Muscle layer of duodenum (tissue), 2 donors: ENCODE measurements around the gene PCDHGB2.
"Not testable (repeated sequence)": the region's sequence is repeated elsewhere in the genome, so short reads cannot be mapped to it uniquely, and the experiment has no call there.

Experiments
- H3K27ac ChIP-seq: one replicate; pipeline ENCODE4 v1.7.0; 2013; ENCODE audit warnings: mild to moderate bottlenecking, low read length
- H3K27me3 ChIP-seq: one replicate; pipeline ENCODE4 v1.7.0; 2013; ENCODE audit warnings: low read depth, mild to moderate bottlenecking, control low read depth, low read length
- H3K36me3 ChIP-seq, 2 donors: one replicate each; pipeline ENCODE4 v1.7.0; 2013; ENCODE audit warnings: low read length in 2 of 2, control low read depth in 1 of 2, mild to moderate bottlenecking in 1 of 2; ENCODE audit not compliant: insufficient read depth in 2 of 2, control insufficient read depth in 1 of 2
- H3K4me1 ChIP-seq, 2 donors: one replicate each; pipeline ENCODE4 v1.7.0; 2013; ENCODE audit warnings: low read length in 2 of 2, mild to moderate bottlenecking in 2 of 2, control low read depth in 1 of 2, moderate library complexity in 1 of 2; ENCODE audit not compliant: insufficient read depth in 2 of 2, control insufficient read depth in 1 of 2
- H3K4me3 ChIP-seq, 2 donors: one replicate each; pipeline ENCODE4 v1.7.0; 2013; ENCODE audit warnings: low read length in 2 of 2, low read depth in 1 of 2, mild to moderate bottlenecking in 1 of 2
- H3K9me3 ChIP-seq, 2 donors: one replicate each; pipeline ENCODE4 v1.7.0; 2013; ENCODE audit warnings: low read length in 2 of 2, control low read depth in 1 of 2, mild to moderate bottlenecking in 1 of 2; ENCODE audit not compliant: control insufficient read depth in 1 of 2
- donor health status: healthy.

Gene PCDHGB2

DNA sequence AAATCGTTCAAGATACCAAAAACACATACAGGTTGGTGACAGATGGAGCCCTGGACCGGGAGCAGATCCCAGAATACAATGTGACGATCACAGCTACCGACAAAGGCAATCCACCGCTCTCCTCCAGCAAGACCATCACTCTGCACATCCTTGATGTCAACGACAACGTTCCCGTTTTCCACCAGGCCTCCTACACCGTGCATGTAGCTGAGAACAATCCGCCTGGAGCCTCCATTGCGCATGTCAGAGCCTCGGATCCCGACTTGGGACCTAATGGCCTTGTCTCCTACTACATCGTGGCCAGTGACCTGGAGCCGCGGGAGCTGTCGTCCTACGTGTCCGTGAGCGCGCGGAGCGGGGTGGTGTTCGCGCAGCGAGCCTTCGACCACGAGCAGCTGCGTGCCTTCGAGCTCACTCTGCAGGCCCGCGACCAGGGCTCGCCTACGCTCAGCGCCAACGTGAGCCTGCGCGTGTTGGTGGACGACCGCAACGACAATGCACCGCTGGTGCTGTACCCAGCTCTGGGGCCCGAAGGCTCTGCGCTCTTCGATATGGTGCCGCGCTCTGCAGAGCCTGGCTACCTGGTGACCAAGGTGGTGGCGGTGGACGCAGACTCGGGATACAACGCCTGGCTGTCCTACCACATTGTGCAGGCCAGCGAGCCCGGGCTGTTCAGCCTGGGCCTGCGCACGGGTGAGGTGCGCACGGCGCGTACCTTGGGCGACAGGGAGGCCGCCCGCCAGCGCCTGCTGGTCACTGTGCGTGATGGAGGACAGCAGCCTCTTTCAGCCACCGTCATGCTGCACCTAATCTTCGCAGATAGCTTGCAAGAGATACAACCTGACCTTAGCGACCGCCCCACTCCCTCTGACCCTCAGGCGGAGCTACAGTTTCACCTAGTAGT lies 12.0 kb downstream of the PCDHGB2 start:
- Histone ChIP-seq H3K36me3 (peaks cover 0 to 27% of the 10 kb centered on the region in 2 donors), H3K27ac (no peak overlapping the region), H3K4me1 (no peaks in the 10 kb centered on the region), H3K4me3 (peak overlapping the region; percentile 23 to 75), H3K27me3 (no peaks in the 10 kb centered on the region), H3K9me3 (peaks cover 51 to 77% of the 10 kb centered on the region in 2 donors)

DNA sequence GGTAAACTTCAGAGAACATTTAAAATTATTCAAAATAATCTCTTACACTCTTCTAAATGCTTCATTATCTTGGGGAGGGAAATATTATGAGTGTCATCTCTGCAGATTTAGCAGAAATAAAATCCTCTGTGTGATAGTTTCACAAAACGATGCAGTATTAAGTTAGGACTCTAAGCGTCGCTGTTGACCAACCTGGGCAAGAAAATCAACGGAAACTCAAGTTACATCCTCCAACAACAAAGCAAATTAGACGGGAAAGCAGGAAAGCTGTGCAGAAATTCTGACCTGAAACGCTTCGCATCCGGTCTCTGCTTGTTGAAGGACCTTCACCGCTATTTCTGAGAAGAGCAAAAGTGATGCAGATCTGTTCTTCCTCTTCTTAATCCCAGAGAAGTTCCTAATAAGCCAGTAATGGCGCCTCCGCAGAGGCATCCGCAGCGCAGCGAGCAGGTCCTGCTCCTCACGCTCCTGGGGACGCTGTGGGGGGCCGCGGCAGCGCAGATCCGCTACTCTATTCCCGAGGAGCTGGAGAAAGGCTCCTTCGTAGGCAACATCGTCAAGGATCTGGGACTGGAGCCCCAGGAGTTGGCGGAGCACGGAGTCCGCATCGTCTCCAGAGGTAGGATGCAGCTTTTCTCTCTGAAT lies 14.0 kb downstream of the PCDHGB2 start, which contains the start of gene PCDHGA6:
Gene PCDHGA6, plus strand, starts transcription at position 219 of the 645 bp plus-strand sequence. Its CDS starts 193 bp downstream, at position 412.
- no peaks in the 10 kb centered on the region for H3K27me3 ChIP-seq

DNA sequence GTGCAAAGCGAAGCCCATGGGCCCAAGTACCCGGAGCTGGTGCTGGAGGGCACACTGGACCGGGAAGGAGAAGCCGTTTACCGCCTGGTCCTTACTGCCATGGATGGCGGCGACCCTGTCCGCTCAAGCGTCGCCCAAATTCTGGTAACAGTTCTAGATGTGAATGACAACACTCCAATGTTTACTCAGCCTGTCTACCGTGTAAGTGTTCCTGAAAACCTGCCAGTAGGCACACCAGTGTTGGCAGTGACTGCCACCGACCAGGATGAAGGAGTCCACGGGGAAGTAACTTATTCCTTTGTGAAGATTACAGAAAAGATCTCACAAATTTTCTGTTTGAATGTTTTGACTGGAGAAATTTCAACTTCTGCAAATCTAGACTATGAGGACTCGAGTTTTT lies 14.8 kb downstream of the PCDHGB2 start:
- Histone ChIP-seq H3K4me1 (no peaks in the 10 kb centered on the region), H3K27ac (no peak overlapping the region), H3K36me3 (peaks cover 0 to 32% of the 10 kb centered on the region in 2 donors), H3K4me3 (peak overlapping the region; percentile 34 to 75), H3K9me3 (peaks cover 48 to 83% of the 10 kb centered on the region in 2 donors), H3K27me3 (no peaks in the 10 kb centered on the region)

More for the DNA sequence above, 14.0 kb downstream of the PCDHGB2 start, which contains the start of gene PCDHGA6:
- H3K9me3 ChIP-seq = peaks cover 45 to 81% of the 10 kb centered on the region in 2 donors
- no peaks in the 10 kb centered on the region for H3K4me1 ChIP-seq
- no peak within 1 kb of the TSS for H3K27ac ChIP-seq
- H3K36me3 ChIP-seq = peaks cover 0 to 32% of the 10 kb centered on the region in 2 donors
- peak within 1 kb of the TSS; percentile 34 to 75 for H3K4me3 ChIP-seq

DNA sequence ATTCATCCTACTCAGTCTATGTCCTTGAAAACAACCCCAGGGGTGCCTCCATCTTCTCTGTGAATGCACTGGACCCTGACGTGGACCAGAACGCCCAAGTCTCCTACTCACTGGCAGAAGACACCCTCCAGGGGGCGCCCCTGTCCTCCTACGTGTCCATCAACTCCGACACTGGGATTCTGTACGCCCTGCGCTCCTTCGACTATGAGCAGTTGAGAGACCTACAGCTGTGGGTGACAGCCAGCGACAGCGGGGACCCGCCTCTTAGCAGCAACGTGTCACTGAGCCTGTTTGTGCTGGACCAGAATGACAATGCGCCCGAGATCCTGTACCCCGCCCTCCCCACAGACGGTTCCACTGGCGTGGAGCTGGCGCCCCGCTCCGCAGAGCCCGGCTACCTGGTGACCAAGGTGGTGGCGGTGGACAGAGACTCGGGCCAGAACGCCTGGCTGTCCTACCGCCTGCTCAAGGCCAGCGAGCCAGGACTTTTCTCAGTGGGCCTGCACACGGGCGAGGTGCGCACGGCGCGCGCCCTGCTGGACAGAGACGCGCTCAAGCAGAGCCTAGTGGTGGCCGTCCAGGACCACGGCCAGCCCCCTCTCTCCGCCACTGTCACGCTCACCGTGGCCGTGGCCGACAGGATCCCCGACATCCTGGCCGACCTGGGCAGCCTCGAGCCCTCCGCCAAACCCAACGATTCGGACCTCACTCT lies 15.8 kb downstream of the PCDHGB2 start:
- not testable (repeated sequence) for H3K4me1 ChIP-seq, H3K27ac ChIP-seq, H3K27me3 ChIP-seq
- Histone ChIP-seq H3K4me3 (peak overlapping the region in 1 of 2 donors; percentile 75), H3K9me3 (peaks cover 51 to 83% of the 10 kb centered on the region in 2 donors), H3K36me3 (peaks cover 0 to 25% of the 10 kb centered on the region in 2 donors)

DNA sequence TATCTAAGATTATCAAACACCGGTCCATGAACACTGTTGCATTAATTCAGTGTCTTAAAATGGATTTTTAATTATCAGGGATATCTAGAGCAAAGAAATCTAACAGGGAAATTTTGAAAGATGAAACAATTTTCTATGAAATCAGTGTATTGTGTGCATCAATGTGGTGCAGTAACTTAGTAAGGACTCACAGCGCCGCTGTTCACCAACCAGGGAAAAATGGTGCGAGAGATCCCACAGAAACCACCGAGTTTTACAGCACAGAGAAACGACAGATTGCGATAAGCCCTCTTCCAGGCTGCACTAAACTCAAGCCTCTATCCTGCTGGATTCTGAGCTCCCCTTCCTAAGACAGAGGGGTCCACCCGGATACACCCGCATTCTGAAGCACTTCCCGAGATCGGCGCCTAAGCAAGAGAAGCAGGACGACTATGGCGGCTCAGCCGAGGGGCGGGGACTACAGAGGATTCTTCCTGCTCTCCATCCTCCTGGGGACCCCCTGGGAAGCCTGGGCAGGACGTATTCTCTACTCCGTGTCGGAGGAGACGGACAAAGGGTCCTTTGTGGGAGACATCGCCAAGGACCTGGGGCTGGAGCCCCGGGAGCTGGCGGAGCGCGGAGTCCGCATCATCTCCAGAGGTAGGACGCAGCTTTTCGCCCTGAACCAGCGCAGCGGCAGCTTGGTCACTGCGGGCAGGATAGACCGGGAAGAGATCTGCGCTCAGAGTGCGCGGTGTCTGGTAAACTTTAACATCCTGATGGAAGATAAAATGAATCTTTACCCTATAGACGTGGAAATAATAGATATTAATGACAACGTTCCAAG lies 22.9 kb downstream of the PCDHGB2 start, which contains the start of gene PCDHGA7:
Gene PCDHGA7, plus strand, starts transcription at position 274 of the 826 bp plus-strand sequence. Its CDS starts 158 bp downstream, at position 432.
- Histone ChIP-seq H3K36me3 (peaks cover 0 to 11% of the 10 kb centered on the region in 2 donors), H3K4me1 (no peaks in the 10 kb centered on the region), H3K4me3 (peak within 1 kb of the TSS; percentile 45 to 73), H3K27ac (no peak within 1 kb of the TSS), H3K27me3 (no peaks in the 10 kb centered on the region), H3K9me3 (peaks cover 61 to 82% of the 10 kb centered on the region in 2 donors)

DNA sequence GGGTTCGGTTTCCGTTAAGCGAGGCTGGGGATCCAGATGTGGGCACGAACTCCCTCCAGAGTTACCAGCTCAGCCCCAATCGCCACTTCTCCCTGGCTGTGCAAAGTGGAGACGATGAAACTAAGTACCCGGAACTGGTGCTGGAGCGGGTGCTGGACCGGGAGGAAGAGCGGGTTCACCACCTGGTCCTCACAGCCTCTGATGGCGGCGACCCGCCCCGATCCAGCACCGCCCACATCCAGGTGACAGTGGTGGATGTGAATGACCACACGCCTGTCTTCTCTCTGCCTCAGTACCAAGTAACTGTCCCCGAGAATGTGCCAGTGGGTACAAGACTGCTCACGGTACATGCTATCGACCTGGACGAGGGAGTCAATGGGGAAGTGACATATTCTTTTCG lies 23.6 kb downstream of the PCDHGB2 start:
- peaks cover 0 to 11% of the 10 kb centered on the region in 2 donors for H3K36me3 ChIP-seq
- H3K27me3 ChIP-seq = no peaks in the 10 kb centered on the region
- H3K9me3 ChIP-seq = peaks cover 63 to 84% of the 10 kb centered on the region in 2 donors
- no peaks in the 10 kb centered on the region for H3K4me1 ChIP-seq
- H3K27ac ChIP-seq = no peak overlapping the region
- H3K4me3 ChIP-seq = peak overlapping the region; percentile 45 to 73

DNA sequence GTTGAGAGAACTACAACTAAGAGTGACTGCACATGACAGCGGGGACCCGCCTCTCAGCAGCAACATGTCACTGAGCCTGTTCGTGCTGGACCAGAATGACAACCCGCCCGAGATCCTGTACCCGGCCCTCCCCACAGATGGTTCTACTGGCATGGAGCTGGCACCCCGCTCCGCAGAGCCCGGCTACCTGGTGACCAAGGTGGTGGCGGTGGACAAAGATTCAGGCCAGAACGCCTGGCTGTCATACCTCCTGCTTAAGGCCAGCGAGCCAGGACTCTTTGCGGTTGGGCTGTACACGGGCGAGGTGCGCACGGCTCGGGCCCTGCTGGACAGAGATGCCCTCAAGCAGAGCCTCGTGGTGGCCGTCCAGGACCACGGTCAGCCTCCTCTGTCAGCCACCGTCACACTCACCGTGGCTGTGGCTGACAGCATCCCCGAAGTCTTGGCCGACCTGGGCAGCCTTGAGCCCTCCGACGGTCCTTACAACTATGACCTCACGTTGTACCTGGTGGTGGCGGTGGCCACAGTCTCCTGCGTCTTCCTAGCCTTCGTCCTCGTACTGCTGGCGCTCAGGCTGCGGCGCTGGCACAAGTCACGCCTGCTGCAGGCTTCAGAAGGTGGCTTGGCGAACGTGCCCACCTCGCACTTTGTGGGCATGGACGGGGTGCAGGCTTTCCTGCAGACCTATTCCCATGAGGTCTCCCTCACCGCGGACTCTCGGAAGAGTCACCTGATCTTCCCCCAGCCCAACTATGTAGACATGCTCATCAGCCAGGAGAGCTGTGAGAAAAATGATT lies 24.9 kb downstream of the PCDHGB2 start:
- Histone ChIP-seq H3K27ac (no peak overlapping the region), H3K27me3 (no peaks in the 10 kb centered on the region), H3K36me3 (peaks cover 0 to 11% of the 10 kb centered on the region in 2 donors), H3K9me3 (peaks cover 63 to 87% of the 10 kb centered on the region in 2 donors), H3K4me3 (peak overlapping the region in 1 of 2 donors; percentile 73), H3K4me1 (no peaks in the 10 kb centered on the region)

DNA sequence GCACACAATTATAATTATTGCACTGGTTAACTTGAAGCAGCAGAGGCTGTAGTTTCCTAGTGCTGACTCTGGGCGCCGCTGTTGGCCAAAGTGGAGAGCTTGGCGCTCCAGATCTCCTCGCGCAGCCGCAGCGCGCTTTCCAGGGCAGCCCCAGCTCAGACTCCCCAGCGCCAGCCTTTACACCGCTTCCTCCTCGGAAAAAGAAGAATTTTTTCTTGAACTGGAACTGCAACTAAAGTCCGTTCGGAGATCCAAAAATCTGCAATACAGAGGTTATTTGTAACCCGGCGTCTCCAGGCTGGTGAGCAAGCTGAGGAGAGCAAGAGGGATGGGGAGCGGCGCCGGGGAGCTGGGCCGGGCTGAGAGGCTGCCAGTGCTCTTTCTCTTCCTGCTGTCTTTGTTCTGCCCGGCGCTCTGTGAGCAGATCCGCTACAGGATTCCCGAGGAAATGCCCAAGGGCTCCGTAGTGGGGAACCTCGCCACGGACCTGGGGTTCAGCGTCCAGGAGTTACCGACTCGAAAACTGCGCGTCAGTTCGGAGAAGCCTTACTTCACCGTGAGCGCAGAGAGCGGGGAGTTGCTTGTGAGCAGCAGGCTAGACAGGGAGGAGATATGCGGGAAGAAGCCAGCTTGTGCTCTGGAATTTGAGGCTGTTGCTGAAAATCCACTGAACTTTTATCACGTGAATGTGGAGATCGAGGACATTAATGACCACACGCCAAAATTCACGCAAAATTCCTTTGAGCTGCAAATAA lies 27.9 kb downstream of the PCDHGB2 start, which contains the start of gene PCDHGB4:
Gene PCDHGB4, plus strand, starts transcription at position 142 of the 755 bp plus-strand sequence. Its CDS starts 187 bp downstream, at position 329.
- H3K4me3 ChIP-seq = peak within 1 kb of the TSS; percentile 38 to 73

DNA sequence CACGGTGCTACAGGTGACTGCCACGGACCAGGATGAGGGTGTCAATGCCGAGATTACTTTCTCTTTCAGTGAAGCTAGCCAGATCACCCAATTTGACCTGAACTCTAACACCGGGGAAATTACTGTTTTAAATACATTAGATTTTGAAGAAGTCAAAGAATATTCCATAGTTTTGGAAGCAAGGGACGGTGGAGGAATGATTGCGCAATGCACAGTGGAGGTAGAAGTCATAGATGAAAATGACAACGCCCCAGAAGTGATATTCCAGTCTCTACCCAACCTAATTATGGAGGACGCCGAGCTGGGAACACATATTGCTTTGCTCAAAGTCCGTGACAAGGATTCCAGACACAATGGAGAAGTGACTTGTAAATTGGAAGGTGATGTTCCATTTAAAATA lies 28.9 kb downstream of the PCDHGB2 start:
- no peaks in the 10 kb centered on the region for H3K27me3 ChIP-seq
- H3K9me3 ChIP-seq = peaks cover 72 to 94% of the 10 kb centered on the region in 2 donors

More for the DNA sequence above, 27.9 kb downstream of the PCDHGB2 start, which contains the start of gene PCDHGB4:
- not testable (repeated sequence) for H3K4me1 ChIP-seq, H3K27ac ChIP-seq, H3K27me3 ChIP-seq, H3K36me3 ChIP-seq
- peaks cover 69 to 94% of the 10 kb centered on the region in 2 donors for H3K9me3 ChIP-seq

More for the DNA sequence above, 28.9 kb downstream of the PCDHGB2 start:
- Histone ChIP-seq H3K27ac (no peak overlapping the region), H3K4me3 (peak overlapping the region; percentile 38 to 73), H3K4me1 (no peaks in the 10 kb centered on the region), H3K36me3 (peaks cover 0 to 7% of the 10 kb centered on the region in 2 donors)
